SJCRH30 (cell line): ENCODE measurements around the gene IL12RB1. TPM values are rescaled to one million over a fixed set of nuclear protein-coding genes. Genes with fewer than 3 reads are reported as not detected.
"Not testable (repeated sequence)": the region's sequence is repeated elsewhere in the genome, so short reads cannot be mapped to it uniquely, and the experiment has no call there.

ENCODE experiments used
- DNase-seq, 2 experiments: peaks; one replicate each; pipeline ENCODE4 v3.0.0-alpha.2; 2015 to 2020
- H3K27ac ChIP-seq: fragments of 250-450 bp; sonication (Bioruptor Pico); 2 replicates; pipeline ENCODE4 v1.5.1; 2020; ENCODE audit warnings: mild to moderate bottlenecking, moderate library complexity
- H3K27me3 ChIP-seq: fragments of 250-450 bp; sonication (Bioruptor Pico); 2 replicates; pipeline ENCODE4 v1.5.1; 2020; ENCODE audit warnings: mild to moderate bottlenecking, moderate library complexity
- H3K36me3 ChIP-seq: fragments of 250-450 bp; sonication (Bioruptor Pico); 2 replicates; pipeline ENCODE4 v1.5.1; 2020; ENCODE audit warnings: mild to moderate bottlenecking, moderate library complexity
- H3K4me1 ChIP-seq: fragments of 250-450 bp; sonication (Bioruptor Pico); 2 replicates; pipeline ENCODE4 v1.5.1; 2020; ENCODE audit warnings: mild to moderate bottlenecking, moderate library complexity
- H3K4me3 ChIP-seq: fragments of 250-450 bp; sonication (Bioruptor Pico); 2 replicates; pipeline ENCODE4 v1.5.1; 2020; ENCODE audit warnings: mild to moderate bottlenecking, moderate library complexity
- H3K9me3 ChIP-seq: fragments of 250-450 bp; sonication (Bioruptor Pico); replicated peaks from 2 replicates; pipeline ENCODE4 v1.5.1; 2020; ENCODE audit warnings: mild to moderate bottlenecking, moderate library complexity
- total RNA-seq: library from RNA; depleted of rRNA; stranded (reverse); fragments of >200 nt; shearing (Covaris generic); gene quantifications from 2 replicates; pipeline ENCODE4 v1.2.3, GENCODE V29; 2014

IL12RB1 gene
- total RNA-seq, 1 experiment from 2014 or later, result not detected

GRCh38 chr19:18058208-18059009, 28.3 kb downstream of the IL12RB1 start:
- H3K4me3 ChIP-seq, result peak overlapping the region; percentile 11; the same call in 1 of the 2 replicates
- no peak overlapping the region for H3K27ac ChIP-seq
- no peaks in the 10 kb centered on the region for H3K9me3 ChIP-seq

GRCh38 chr19:18057557-18057956, 29.2 kb downstream of the IL12RB1 start:
- Histone ChIP-seq H3K27ac (no peak overlapping the region), H3K36me3 (no peaks in the 10 kb centered on the region)

More at GRCh38 chr19:18058208-18059009, 28.3 kb downstream of the IL12RB1 start:
- DNase-seq, result peak; percentile 69 to 88
- H3K27me3 ChIP-seq, result peaks cover 4% of the 10 kb centered on the region; the same call in 1 of the 2 replicates
- peaks cover 3% of the 10 kb centered on the region; the same call in 1 of the 2 replicates for H3K4me1 ChIP-seq
- no peaks in the 10 kb centered on the region for H3K36me3 ChIP-seq

GRCh38 chr19:18055967-18056366, 30.8 kb downstream of the IL12RB1 start:
- Histone ChIP-seq H3K36me3 (no peaks in the 10 kb centered on the region), H3K27me3 (peaks cover 4% of the 10 kb centered on the region; the same call in 1 of the 2 replicates), H3K4me3 (no peak overlapping the region), H3K27ac (no peak overlapping the region), H3K9me3 (no peaks in the 10 kb centered on the region), H3K4me1 (peaks cover 3% of the 10 kb centered on the region; the same call in 1 of the 2 replicates)
- DNase-seq, result no peak

More at GRCh38 chr19:18057557-18057956, 29.2 kb downstream of the IL12RB1 start:
- Histone ChIP-seq H3K9me3 (no peaks in the 10 kb centered on the region), H3K27me3 (peaks cover 4% of the 10 kb centered on the region; the same call in 1 of the 2 replicates), H3K4me1 (peaks cover 3% of the 10 kb centered on the region; the same call in 1 of the 2 replicates), H3K4me3 (no peak overlapping the region)
- peak in 1 of 2 experiments; percentile 37 for DNase-seq

GRCh38 chr19:18053576-18054219, 33.0 kb downstream of the IL12RB1 start:
- peaks cover 2% of the 10 kb centered on the region; the same call in 1 of the 2 replicates for H3K4me1 ChIP-seq
- no peaks in the 10 kb centered on the region for H3K9me3 ChIP-seq
- peaks cover 7% of the 10 kb centered on the region; the same call in 1 of the 2 replicates for H3K27me3 ChIP-seq
- H3K4me3 ChIP-seq, result no peak overlapping the region
- no peak overlapping the region for H3K27ac ChIP-seq
- H3K36me3 ChIP-seq, result no peaks in the 10 kb centered on the region
- DNase-seq, result no peak

GRCh38 chr19:18051887-18052286, 34.8 kb downstream of the IL12RB1 start:
- H3K36me3 ChIP-seq, result no peaks in the 10 kb centered on the region
- H3K4me3 ChIP-seq, result no peak overlapping the region
- DNase-seq, result no peak
- no peaks in the 10 kb centered on the region for H3K4me1 ChIP-seq
- no peak overlapping the region for H3K27ac ChIP-seq
- H3K9me3 ChIP-seq, result no peaks in the 10 kb centered on the region
- peaks cover 7% of the 10 kb centered on the region; the same call in 1 of the 2 replicates for H3K27me3 ChIP-seq

- no peak overlapping the region for H3K27ac ChIP-seq
- H3K4me1 ChIP-seq, result peaks cover 15% of the 10 kb centered on the region
- DNase-seq, result no peak
- H3K27me3 ChIP-seq, result 0 out of 2 replicates have a peak, but pooled peaks cover 7% of the 10 kb centered on the region
- H3K4me3 ChIP-seq, result no peak overlapping the region
- H3K36me3 ChIP-seq, result no peaks in the 10 kb centered on the region
- no peaks in the 10 kb centered on the region for H3K9me3 ChIP-seq
Observed at GRCh38 chr19:18049385-18049784, 37.3 kb downstream of the IL12RB1 start.

GRCh38 chr19:18046059-18046718, 40.5 kb downstream of the IL12RB1 start:
- Histone ChIP-seq H3K27ac (no peak overlapping the region), H3K4me3 (no peak overlapping the region), H3K27me3 (0 out of 2 replicates have a peak, but pooled peaks cover 7% of the 10 kb centered on the region), H3K4me1 (peaks cover 15% of the 10 kb centered on the region), H3K36me3 (no peaks in the 10 kb centered on the region), H3K9me3 (no peaks in the 10 kb centered on the region; the same call in 1 of the 2 replicates)
- peak; percentile 52 to 62 for DNase-seq

- peak overlapping the region; percentile 34; the same call in 1 of the 2 replicates for H3K4me3 ChIP-seq
- H3K36me3 ChIP-seq, result no peaks in the 10 kb centered on the region
- peaks cover 15% of the 10 kb centered on the region for H3K4me1 ChIP-seq
- DNase-seq, result no peak
- 0 out of 2 replicates have a peak, but pooled peaks cover 7% of the 10 kb centered on the region for H3K27me3 ChIP-seq
- no peak overlapping the region; the same call in 1 of the 2 replicates for H3K27ac ChIP-seq
- peaks cover 3% of the 10 kb centered on the region; the same call in 1 of the 2 replicates for H3K9me3 ChIP-seq
Observed at GRCh38 chr19:18045307-18046050, 41.3 kb downstream of the IL12RB1 start.

- Histone ChIP-seq H3K27me3 (0 out of 2 replicates have a peak, but pooled peaks cover 5% of the 10 kb centered on the region), H3K27ac (peak overlapping the region; percentile 28; the same call in 1 of the 2 replicates), H3K4me1 (peaks cover 15% of the 10 kb centered on the region), H3K36me3 (no peaks in the 10 kb centered on the region), H3K9me3 (peaks cover 3% of the 10 kb centered on the region; the same call in 1 of the 2 replicates), H3K4me3 (peak overlapping the region; percentile 34)
- peak; percentile 93 to 95 for DNase-seq
Observed at GRCh38 chr19:18044825-18045304, 41.9 kb downstream of the IL12RB1 start.

GRCh38 chr19:18043676-18044075, 43.1 kb downstream of the IL12RB1 start:
- H3K4me1 ChIP-seq, result peaks cover 15% of the 10 kb centered on the region
- peaks cover 3% of the 10 kb centered on the region; the same call in 1 of the 2 replicates for H3K9me3 ChIP-seq
- no peak overlapping the region for H3K4me3 ChIP-seq
- no peak for DNase-seq
- no peaks in the 10 kb centered on the region for H3K27me3 ChIP-seq
- no peak overlapping the region for H3K27ac ChIP-seq
- H3K36me3 ChIP-seq, result no peaks in the 10 kb centered on the region

GRCh38 chr19:18041054-18041453, 45.7 kb downstream of the IL12RB1 start:
- Histone ChIP-seq H3K27ac (no peak overlapping the region), H3K4me1 (peaks cover 15% of the 10 kb centered on the region), H3K27me3 (no peaks in the 10 kb centered on the region), H3K36me3 (no peaks in the 10 kb centered on the region), H3K9me3 (peaks cover 3% of the 10 kb centered on the region; the same call in 1 of the 2 replicates), H3K4me3 (no peak overlapping the region)
- DNase-seq, result no peak

- H3K4me3 ChIP-seq, H3K27ac ChIP-seq, H3K4me1 ChIP-seq, H3K36me3 ChIP-seq, H3K27me3 ChIP-seq, DNase-seq, H3K9me3 ChIP-seq: not testable (repeated sequence)
Observed at GRCh38 chr19:18032102-18032501, 54.6 kb downstream of the IL12RB1 start.

GRCh38 chr19:18031401-18031800, 55.3 kb downstream of the IL12RB1 start:
- H3K4me1 ChIP-seq, H3K9me3 ChIP-seq, DNase-seq: not testable (repeated sequence)

More at GRCh38 chr19:18031401-18031800, 55.3 kb downstream of the IL12RB1 start:
- H3K4me3 ChIP-seq, H3K27ac ChIP-seq, H3K36me3 ChIP-seq, H3K27me3 ChIP-seq: not testable (repeated sequence)
